K562 (cell line): Measurements from ENCODE around the gene DNAJC13. TPM values are rescaled to one million over a fixed set of nuclear protein-coding genes. Genes with fewer than 3 reads are reported as not detected.

ENCODE experiments used
- ATAC-seq: fragments of 200-7000 bp; cut with Tn5 transposase; 3 replicates; pipeline ENCODE4 v1.9.1; 2020; ENCODE audit warnings: moderate library complexity
- BruUV-seq: library from RNA; stranded (reverse); fragments of 400-500 nt; replicated peaks from 2 replicates; lab custom pipeline; 2021; lab: Mats Ljungman, UMichigan
- CTCF ChIA-PET: fragments of 300-600 bp; formaldehyde crosslinking; extraction: SDS; loops from one replicate; lab custom pipeline; 2021; ENCODE audit warnings: low intra/inter-chr PET ratio; lab: Yijun Ruan, JAX
- POLR2A ChIA-PET: fragments of 300-600, 350-650 bp; sonication (Branson Sonifier 250); formaldehyde crosslinking; extraction: SDS; loops from one replicate; lab custom pipeline; 2021; ENCODE audit warnings: antibody characterized with exemption, inconsistent platforms; lab: Yijun Ruan, JAX
- DNase-seq, 4 experiments: peaks; one replicate each; pipeline versions ENCODE4 v3.0.0 to v3.0.0-alpha.2; 2011 to 2018; ENCODE audit warnings: low spot score in 3 of 4, mixed read lengths in 3 of 4; ENCODE audit errors: extremely low read depth in 1 of 4
- FAIRE-seq: peaks from 2 replicates; lab custom pipeline; 2011; peaks lifted over from hg19 to GRCh38; lab: Jason Lieb, UNC
- H2AFZ ChIP-seq: 2 replicates; pipeline ENCODE4 v1.6.0; 2011; ENCODE audit warnings: low read depth, low read length, control low read depth, inconsistent platforms
- H3K27ac ChIP-seq: fragments of 200-600 bp; 3 replicates; pipeline ENCODE4 v1.8.0; 2011; ENCODE audit warnings: low read depth, mild to moderate bottlenecking, control low read depth, inconsistent platforms, low read length, moderate library complexity, mixed read lengths; ENCODE audit errors: extremely low read depth
- H3K27me3 ChIP-seq, 2 experiments: fragments of 300-600 bp in 1 of 2; 2 replicates in 1 of 2; 3 replicates in 1 of 2; pipeline versions ENCODE4 v1.6.0 to v1.8.0; 2011; ENCODE audit warnings: inconsistent platforms in 2 of 2, low read length in 2 of 2, mild to moderate bottlenecking in 1 of 2, mixed read lengths in 1 of 2, moderate library complexity in 1 of 2; ENCODE audit not compliant: control insufficient read depth in 2 of 2, insufficient read depth in 2 of 2
- H3K36me3 ChIP-seq: fragments of 300-600 bp; 3 replicates; pipeline ENCODE4 v1.8.0; 2011; ENCODE audit warnings: mild to moderate bottlenecking, low read length, inconsistent platforms; ENCODE audit not compliant: control insufficient read depth, insufficient read depth
- H3K4me1 ChIP-seq, 2 experiments: fragments of 200-600 bp in 1 of 2; replicated peaks in 1 of 2; 2 replicates in 1 of 2; 3 replicates in 1 of 2; pipeline versions ENCODE4 v1.5.1 to v1.8.0; 2011; ENCODE audit warnings: inconsistent platforms in 2 of 2, low read length in 2 of 2, mild to moderate bottlenecking in 1 of 2, mixed read lengths in 1 of 2, moderate library complexity in 1 of 2; ENCODE audit not compliant: control insufficient read depth in 2 of 2, insufficient read depth in 2 of 2
- H3K4me2 ChIP-seq: 2 replicates; pipeline ENCODE4 v1.6.1; 2011; ENCODE audit warnings: low read length, control low read depth, inconsistent platforms, mixed read lengths; ENCODE audit not compliant: insufficient read depth
- H3K4me3 ChIP-seq: fragments of 200-600 bp; sonication (generic), shearing (Covaris generic); 2 replicates; pipeline ENCODE4 v1.5.1; 2016; ENCODE audit warnings: control low read depth, inconsistent platforms
- H3K79me2 ChIP-seq: fragments of 200-600 bp; 3 replicates; pipeline ENCODE4 v1.8.0; 2011; ENCODE audit warnings: low read length, inconsistent platforms; ENCODE audit not compliant: control insufficient read depth, insufficient read depth
- H3K9ac ChIP-seq, 2 experiments: 2 replicates each; pipeline versions ENCODE4 v1.6.0 to v1.6.1; 2011; ENCODE audit warnings: low read depth in 2 of 2, low read length in 2 of 2, control low read depth in 1 of 2, inconsistent platforms in 1 of 2, mild to moderate bottlenecking in 1 of 2, mixed read lengths in 1 of 2; ENCODE audit not compliant: insufficient read depth in 1 of 2
- H3K9me1 ChIP-seq: one replicate; pipeline ENCODE4 v1.6.0; 2011; ENCODE audit warnings: inconsistent platforms, mild to moderate bottlenecking, low read length, moderate library complexity; ENCODE audit not compliant: control insufficient read depth, insufficient read depth
- H3K9me3 ChIP-seq: replicated peaks from 2 replicates; pipeline ENCODE4 v1.5.1; 2011; ENCODE audit warnings: low read depth, low read length, inconsistent platforms; ENCODE audit not compliant: control insufficient read depth, insufficient read depth
- H4K20me1 ChIP-seq: replicated peaks from 2 replicates; pipeline ENCODE4 v1.6.1; 2011; ENCODE audit warnings: low read length, inconsistent platforms, mixed read lengths; ENCODE audit not compliant: control insufficient read depth, insufficient read depth
- ARID2 ChIP-seq: fragments of 450-650 bp; IDR thresholded peaks from 2 replicates; pipeline ENCODE4 v1.6.1; 2017; ENCODE audit warnings: antibody characterized with exemption, mild to moderate bottlenecking
- ARNT ChIP-seq, 2 experiments: fragments of 450-650 bp; IDR thresholded peaks; 2 replicates each; pipeline ENCODE4 v1.6.1; 2016; ENCODE audit warnings: mild to moderate bottlenecking in 1 of 2
- DMBX1 ChIP-seq: fragments of 250-450 bp; sonication (Bioruptor Pico); IDR thresholded peaks from 2 replicates; pipeline ENCODE4 v1.8.0; 2022; ENCODE audit warnings: inconsistent platforms, mild to moderate bottlenecking, moderate library complexity, borderline replicate concordance
- HMG20A ChIP-seq: fragments of 450-650 bp; formaldehyde crosslinking; conservative IDR thresholded peaks from 2 replicates; pipeline ENCODE4 v1.4.0; 2020; ENCODE audit warnings: mild to moderate bottlenecking, mixed read lengths
- NR2C1 ChIP-seq, 2 experiments: fragments of 450-650 bp; IDR thresholded peaks; 2 replicates each; pipeline ENCODE4 v1.6.1; 2017; ENCODE audit warnings: mild to moderate bottlenecking in 2 of 2, antibody characterized with exemption in 1 of 2, inconsistent platforms in 1 of 2, missing compliant biosample characterization in 1 of 2, missing genetic modification characterization in 1 of 2
- RHOXF2B ChIP-seq: fragments of 250-450 bp; sonication (Bioruptor Pico); conservative IDR thresholded peaks from 2 replicates; pipeline ENCODE4 v1.5.1; 2021
- SMARCE1 ChIP-seq: fragments of 450-650 bp; IDR thresholded peaks from 2 replicates; pipeline ENCODE4 v1.7.1; 2016; ENCODE audit warnings: mild to moderate bottlenecking
- TAF9B ChIP-seq: fragments of 450-650 bp; IDR thresholded peaks from 2 replicates; pipeline ENCODE4 v1.6.1; 2018; ENCODE audit warnings: mild to moderate bottlenecking; ENCODE audit not compliant: partially characterized antibody
- ZFP36 ChIP-seq: fragments of 150-350 bp; IDR thresholded peaks from 2 replicates; pipeline ENCODE4 v1.6.1; 2018; ENCODE audit warnings: low read length, low read depth; ENCODE audit not compliant: partially characterized antibody
- ZNF184 ChIP-seq: sonication (generic); formaldehyde crosslinking; IDR thresholded peaks from 2 replicates; pipeline ENCODE4 v1.5.0; 2020; ENCODE audit warnings: missing genetic modification reagents
- WGBS: fragments of 100-300 bp; shearing (Covaris generic); methylation state at CpG from one replicate; pipeline ENCODE4 v1.1.6; 2016; ENCODE audit warnings: low coverage, mixed read lengths; ENCODE audit not compliant: insufficient coverage; ENCODE audit errors: missing lambda C conversion rate; 5-methylcytosine and 5-hydroxymethylcytosine counted together
- in situ Hi-C: fragments of 300-500 bp; cut with MboI; formaldehyde crosslinking; loops from 4 replicates; pipeline ENCODE4 v1.15.0; 2018; ENCODE audit warnings: inconsistent platforms, mixed read lengths
- intact Hi-C: fragments of 100-400 bp; cut with micrococcal nuclease; formaldehyde crosslinking; loops from 2 replicates; pipeline ENCODE4 v1.14.2; 2022
- polyA plus RNA-seq, 8 experiments: library from polyadenylated mRNA; depleted of rRNA in 4 of 8; stranded (reverse) in 5 of 8; unstranded in 3 of 8; fragments of >200 nt; fragmentation: Nextera tagmentation in 2 of 8; fragmentation: Illumina TruSeq in 1 of 8; extraction: Ambion mirVana in 2 of 8; extraction: Trizol in 1 of 8; gene quantifications; 2 replicates each; pipeline versions ENCODE4 v1.2.1 to v1.2.3, GENCODE V29; 2011 to 2014; ENCODE audit warnings: inconsistent platforms in 1 of 8, missing spikeins in 1 of 8
- total RNA-seq, 7 experiments: library from RNA; depleted of rRNA in 6 of 7; stranded (reverse); fragments of >200 nt in 6 of 7; fragmentation: Illumina TruSeq in 2 of 7; extraction: Trizol in 2 of 7; gene quantifications; 2 replicates each; pipeline versions ENCODE4 v1.2.1 to v1.2.3, GENCODE V29; 2011 to 2021; ENCODE audit warnings: low replicate concordance in 1 of 7
- TF ChIP-seq, protein P1 (sequence below): sonication (generic); formaldehyde crosslinking; IDR thresholded peaks from 2 replicates; pipeline ENCODE4 v1.8.1; 2022; ENCODE audit warnings: missing genetic modification reagents
- TF ChIP-seq, protein P2 (sequence below): fragments of 450-650 bp; IDR thresholded peaks from 2 replicates; pipeline ENCODE4 v1.6.1; 2016; ENCODE audit warnings: mild to moderate bottlenecking
- TF ChIP-seq, protein P3 (sequence below): fragments of 250-450 bp; sonication (Bioruptor Pico); IDR thresholded peaks from 2 replicates; pipeline ENCODE4 v1.5.1; 2021; ENCODE audit warnings: mild to moderate bottlenecking

DNAJC13 gene
- total and polyA plus RNA-seq, 9 of the 15 experiments (the other 6 are each of a cell fraction or from before 2014, with no cell fraction given), result 2.9 to 17.1 (median 10.2) TPM

DNA sequence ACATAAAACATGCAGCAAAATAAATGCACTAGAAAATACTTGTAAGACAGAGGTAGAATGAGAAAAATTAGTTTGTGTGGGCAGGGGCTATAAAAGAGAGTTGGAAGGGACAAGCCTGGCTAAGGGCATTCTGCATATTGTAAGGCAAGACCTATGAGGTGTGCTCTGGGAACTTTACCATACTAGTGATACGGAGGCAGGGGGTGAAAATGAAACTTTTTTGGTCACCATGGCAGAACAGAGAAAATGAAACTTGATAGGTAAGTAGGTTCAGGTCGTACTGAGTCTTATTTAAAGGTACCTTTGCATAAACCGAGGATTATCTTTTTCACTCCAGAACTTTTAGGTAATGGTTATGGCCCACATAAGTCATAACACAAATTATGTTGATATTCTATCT, 105.1 kb downstream of the DNAJC13 start:
- no TSS peak for BruUV-seq
- no peak overlapping the region for H3K9ac ChIP-seq
- TF ChIP-seq SMARCE1, result no peak
- no peak for TF ChIP-seq ARID2
- TF ChIP-seq, protein P1, sequence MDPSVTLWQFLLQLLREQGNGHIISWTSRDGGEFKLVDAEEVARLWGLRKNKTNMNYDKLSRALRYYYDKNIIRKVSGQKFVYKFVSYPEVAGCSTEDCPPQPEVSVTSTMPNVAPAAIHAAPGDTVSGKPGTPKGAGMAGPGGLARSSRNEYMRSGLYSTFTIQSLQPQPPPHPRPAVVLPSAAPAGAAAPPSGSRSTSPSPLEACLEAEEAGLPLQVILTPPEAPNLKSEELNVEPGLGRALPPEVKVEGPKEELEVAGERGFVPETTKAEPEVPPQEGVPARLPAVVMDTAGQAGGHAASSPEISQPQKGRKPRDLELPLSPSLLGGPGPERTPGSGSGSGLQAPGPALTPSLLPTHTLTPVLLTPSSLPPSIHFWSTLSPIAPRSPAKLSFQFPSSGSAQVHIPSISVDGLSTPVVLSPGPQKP (CRISPR knock-in tag), result no peak
- no peak for TF ChIP-seq RHOXF2B
- no peak for TF ChIP-seq ZNF184 (CRISPR knock-in tag)
- TF ChIP-seq HMG20A (CRISPR knock-in tag), result no peak
- TF ChIP-seq ARNT (IDR thresholded peaks at IDR 0.05), result no peak
- TF ChIP-seq ZFP36, result no peak
- TF ChIP-seq, protein P2, sequence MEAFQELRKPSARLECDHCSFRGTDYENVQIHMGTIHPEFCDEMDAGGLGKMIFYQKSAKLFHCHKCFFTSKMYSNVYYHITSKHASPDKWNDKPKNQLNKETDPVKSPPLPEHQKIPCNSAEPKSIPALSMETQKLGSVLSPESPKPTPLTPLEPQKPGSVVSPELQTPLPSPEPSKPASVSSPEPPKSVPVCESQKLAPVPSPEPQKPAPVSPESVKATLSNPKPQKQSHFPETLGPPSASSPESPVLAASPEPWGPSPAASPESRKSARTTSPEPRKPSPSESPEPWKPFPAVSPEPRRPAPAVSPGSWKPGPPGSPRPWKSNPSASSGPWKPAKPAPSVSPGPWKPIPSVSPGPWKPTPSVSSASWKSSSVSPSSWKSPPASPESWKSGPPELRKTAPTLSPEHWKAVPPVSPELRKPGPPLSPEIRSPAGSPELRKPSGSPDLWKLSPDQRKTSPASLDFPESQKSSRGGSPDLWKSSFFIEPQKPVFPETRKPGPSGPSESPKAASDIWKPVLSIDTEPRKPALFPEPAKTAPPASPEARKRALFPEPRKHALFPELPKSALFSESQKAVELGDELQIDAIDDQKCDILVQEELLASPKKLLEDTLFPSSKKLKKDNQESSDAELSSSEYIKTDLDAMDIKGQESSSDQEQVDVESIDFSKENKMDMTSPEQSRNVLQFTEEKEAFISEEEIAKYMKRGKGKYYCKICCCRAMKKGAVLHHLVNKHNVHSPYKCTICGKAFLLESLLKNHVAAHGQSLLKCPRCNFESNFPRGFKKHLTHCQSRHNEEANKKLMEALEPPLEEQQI, result no peak
- TF ChIP-seq, protein P3, sequence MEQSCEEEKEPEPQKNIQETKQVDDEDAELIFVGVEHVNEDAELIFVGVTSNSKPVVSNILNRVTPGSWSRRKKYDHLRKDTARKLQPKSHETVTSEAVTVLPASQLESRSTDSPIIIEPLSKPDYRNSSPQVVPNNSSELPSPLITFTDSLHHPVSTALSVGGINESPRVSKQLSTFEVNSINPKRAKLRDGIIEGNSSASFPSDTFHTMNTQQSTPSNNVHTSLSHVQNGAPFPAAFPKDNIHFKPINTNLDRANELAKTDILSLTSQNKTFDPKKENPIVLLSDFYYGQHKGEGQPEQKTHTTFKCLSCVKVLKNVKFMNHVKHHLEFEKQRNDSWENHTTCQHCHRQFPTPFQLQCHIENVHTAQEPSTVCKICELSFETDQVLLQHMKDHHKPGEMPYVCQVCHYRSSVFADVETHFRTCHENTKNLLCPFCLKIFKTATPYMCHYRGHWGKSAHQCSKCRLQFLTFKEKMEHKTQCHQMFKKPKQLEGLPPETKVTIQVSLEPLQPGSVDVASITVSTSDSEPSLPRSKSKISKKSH (CRISPR knock-in tag), result no peak
- no peak for TF ChIP-seq NR2C1 (IDR thresholded peaks at IDR 0.05)
- TF ChIP-seq NR2C1 (tag; IDR thresholded peaks at IDR 0.05), result no peak
- TF ChIP-seq TAF9B, result no peak
- TF ChIP-seq DMBX1 (CRISPR knock-in tag), result no peak
- WGBS, result 37% methylated on average over 3 of the region's 3 CpGs
- peaks cover 27% of the 10 kb centered on the region; the same call in 2 of the 3 replicates for H3K36me3 ChIP-seq
- no peaks in the 10 kb centered on the region for H3K4me1 ChIP-seq
- no peak for DNase-seq
- no peak for FAIRE-seq
- no peaks in the 10 kb centered on the region for H3K27me3 ChIP-seq
- H2AFZ ChIP-seq, result no peak overlapping the region
- intact Hi-C loops (no loop called here), in situ Hi-C loops (no loop called here)
- no peaks in the 10 kb centered on the region for H4K20me1 ChIP-seq
- H3K27ac ChIP-seq, result no peak overlapping the region
- ChIA-PET CTCF (no interaction called here), POLR2A (no interaction called here)
- no peak overlapping the region for H3K4me2 ChIP-seq
- H3K9me1 ChIP-seq, result no peaks in the 10 kb centered on the region
- H3K4me3 ChIP-seq, result no peak overlapping the region
- no peak for ATAC-seq
- no peaks in the 10 kb centered on the region for H3K79me2 ChIP-seq
- no peaks in the 10 kb centered on the region for H3K9me3 ChIP-seq
